ENCODE results near the gene CD163. TPM values are rescaled to one million over a fixed set of nuclear protein-coding genes. Genes with fewer than 3 reads are reported as not detected.

Gene CD163
- total RNA-seq, 1 experiment from 2014 or later, result 0.07 TPM

GRCh38 chr12:7483343-7483742, 20.2 kb downstream of the CD163 start:
- no peak overlapping the region for H2AK5ac ChIP-seq (ENCODE audit: insufficient read length, low read length)
- no peaks in the 10 kb centered on the region for H3K4me1 Mint-ChIP-seq
- H3K9ac ChIP-seq (ENCODE audit: extremely low read depth, insufficient read length, low read length), result no peak overlapping the region
- no peaks in the 10 kb centered on the region for H3K9me3 ChIP-seq (ENCODE audit: control insufficient read depth, low read depth, low read length)
- H3K27ac Mint-ChIP-seq, result no peak overlapping the region; a peak in 1 of 7 replicates
- H3K56ac ChIP-seq (ENCODE audit: insufficient read length, low read depth, low read length), result no peak overlapping the region
- H3K4me2 ChIP-seq (ENCODE audit: insufficient read depth, insufficient read length, low read length), result no peak overlapping the region
- no peaks in the 10 kb centered on the region for H3K79me1 ChIP-seq (ENCODE audit: insufficient read depth, low read depth, low read length, poor library complexity, severe bottlenecking)
- no peak overlapping the region for H4K8ac ChIP-seq (replicated peaks; ENCODE audit: insufficient read length, low read depth, low read length)
- H3K14ac ChIP-seq (ENCODE audit: insufficient read depth, low read length), result no peak overlapping the region
- H3K23me2 ChIP-seq (ENCODE audit: insufficient read length, low read depth, low read length, poor library complexity, severe bottlenecking), result no peaks in the 10 kb centered on the region
- no peak for DNase-seq
- H3K27ac ChIP-seq (ENCODE audit: insufficient read length, low read depth, low read length), result no peak overlapping the region
- TF ChIP-seq, protein P1, sequence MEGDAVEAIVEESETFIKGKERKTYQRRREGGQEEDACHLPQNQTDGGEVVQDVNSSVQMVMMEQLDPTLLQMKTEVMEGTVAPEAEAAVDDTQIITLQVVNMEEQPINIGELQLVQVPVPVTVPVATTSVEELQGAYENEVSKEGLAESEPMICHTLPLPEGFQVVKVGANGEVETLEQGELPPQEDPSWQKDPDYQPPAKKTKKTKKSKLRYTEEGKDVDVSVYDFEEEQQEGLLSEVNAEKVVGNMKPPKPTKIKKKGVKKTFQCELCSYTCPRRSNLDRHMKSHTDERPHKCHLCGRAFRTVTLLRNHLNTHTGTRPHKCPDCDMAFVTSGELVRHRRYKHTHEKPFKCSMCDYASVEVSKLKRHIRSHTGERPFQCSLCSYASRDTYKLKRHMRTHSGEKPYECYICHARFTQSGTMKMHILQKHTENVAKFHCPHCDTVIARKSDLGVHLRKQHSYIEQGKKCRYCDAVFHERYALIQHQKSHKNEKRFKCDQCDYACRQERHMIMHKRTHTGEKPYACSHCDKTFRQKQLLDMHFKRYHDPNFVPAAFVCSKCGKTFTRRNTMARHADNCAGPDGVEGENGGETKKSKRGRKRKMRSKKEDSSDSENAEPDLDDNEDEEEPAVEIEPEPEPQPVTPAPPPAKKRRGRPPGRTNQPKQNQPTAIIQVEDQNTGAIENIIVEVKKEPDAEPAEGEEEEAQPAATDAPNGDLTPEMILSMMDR (conservative IDR thresholded peaks at IDR 0.05), result no peak
- H2BK20ac ChIP-seq (ENCODE audit: low read depth, low read length, poor library complexity, severe bottlenecking), result no peak overlapping the region
- no peak overlapping the region for H2AFZ ChIP-seq (ENCODE audit: low read length)
- no peak overlapping the region for H3T11ph ChIP-seq (ENCODE audit: low read length)
- H3K27me3 Mint-ChIP-seq (ENCODE audit: low read depth), result peaks cover 5% of the 10 kb centered on the region; the same call in 1 of the 2 replicates
- H3K4ac ChIP-seq (ENCODE audit: low read depth, low read length), result no peak overlapping the region
- no peak overlapping the region for H3K4me3 Mint-ChIP-seq
- no peak overlapping the region for H3K18ac ChIP-seq (ENCODE audit: insufficient read length, low read depth, low read length)
- no peak overlapping the region for H4K5ac ChIP-seq (ENCODE audit: insufficient read length, low read depth, low read length)
- no peaks in the 10 kb centered on the region; a peak in 1 of 7 replicates for H3K36me3 Mint-ChIP-seq (ENCODE audit: insufficient read depth in 1 of 3, low read depth in 3 of 3)
- H3K27me3 ChIP-seq (ENCODE audit: insufficient read depth, low read length), result no peaks in the 10 kb centered on the region
- no CpG with 5 or more reads among the region's 5 CpGs for WGBS (ENCODE audit: extremely low coverage, insufficient read length, low lambda C conversion rate)
- no peak overlapping the region for H4K91ac ChIP-seq (ENCODE audit: insufficient read length, low read depth, low read length)
- no peak overlapping the region for H2BK5ac ChIP-seq (ENCODE audit: insufficient read length, low read length)
- H3K4me1 ChIP-seq (ENCODE audit: insufficient read depth, low read length), result no peaks in the 10 kb centered on the region
- no peak overlapping the region for H2BK15ac ChIP-seq (ENCODE audit: low read depth, low read length)
- no peaks in the 10 kb centered on the region for H3K9me3 Mint-ChIP-seq
- H2BK120ac ChIP-seq (ENCODE audit: low read depth, low read length, poor library complexity, severe bottlenecking), result no peak overlapping the region
- no peak overlapping the region for H3K23ac ChIP-seq (ENCODE audit: insufficient read length, low read depth, low read length)
- no peak overlapping the region for H2BK12ac ChIP-seq (ENCODE audit: insufficient read length, low read depth, low read length)
- no peaks in the 10 kb centered on the region for H4K20me1 ChIP-seq (ENCODE audit: control insufficient read depth, insufficient read depth, insufficient read length)
- no peaks in the 10 kb centered on the region for H3K79me2 ChIP-seq (ENCODE audit: insufficient read depth, low read length)
